ENCODE results near the gene RPL15.
"Not testable (repeated sequence)": the region's sequence is repeated elsewhere in the genome, so short reads cannot be mapped to it uniquely, and the experiment has no call there.

Gene RPL15

DNA sequence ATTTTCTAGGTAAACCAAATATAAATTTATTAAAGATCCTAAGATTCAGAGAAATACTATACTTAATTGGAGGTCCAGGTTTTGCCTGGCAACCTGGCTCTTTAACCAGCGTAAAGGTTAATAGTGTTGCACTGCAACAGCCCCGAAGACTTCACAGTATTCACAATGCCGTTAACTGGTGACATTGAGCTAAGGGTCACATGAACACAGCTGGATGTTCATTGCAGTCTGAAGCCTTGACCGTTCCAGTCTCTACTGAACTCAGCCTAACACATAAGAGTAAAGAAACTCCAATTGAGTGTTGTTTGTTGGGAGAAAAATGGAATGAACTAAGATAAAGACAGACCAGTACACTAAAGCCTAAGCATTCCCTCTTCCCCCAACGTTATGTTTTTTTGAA, 27.0 kb upstream of the RPL15 start:
- no peak for DNase-seq (ENCODE audit: low read depth)

DNA sequence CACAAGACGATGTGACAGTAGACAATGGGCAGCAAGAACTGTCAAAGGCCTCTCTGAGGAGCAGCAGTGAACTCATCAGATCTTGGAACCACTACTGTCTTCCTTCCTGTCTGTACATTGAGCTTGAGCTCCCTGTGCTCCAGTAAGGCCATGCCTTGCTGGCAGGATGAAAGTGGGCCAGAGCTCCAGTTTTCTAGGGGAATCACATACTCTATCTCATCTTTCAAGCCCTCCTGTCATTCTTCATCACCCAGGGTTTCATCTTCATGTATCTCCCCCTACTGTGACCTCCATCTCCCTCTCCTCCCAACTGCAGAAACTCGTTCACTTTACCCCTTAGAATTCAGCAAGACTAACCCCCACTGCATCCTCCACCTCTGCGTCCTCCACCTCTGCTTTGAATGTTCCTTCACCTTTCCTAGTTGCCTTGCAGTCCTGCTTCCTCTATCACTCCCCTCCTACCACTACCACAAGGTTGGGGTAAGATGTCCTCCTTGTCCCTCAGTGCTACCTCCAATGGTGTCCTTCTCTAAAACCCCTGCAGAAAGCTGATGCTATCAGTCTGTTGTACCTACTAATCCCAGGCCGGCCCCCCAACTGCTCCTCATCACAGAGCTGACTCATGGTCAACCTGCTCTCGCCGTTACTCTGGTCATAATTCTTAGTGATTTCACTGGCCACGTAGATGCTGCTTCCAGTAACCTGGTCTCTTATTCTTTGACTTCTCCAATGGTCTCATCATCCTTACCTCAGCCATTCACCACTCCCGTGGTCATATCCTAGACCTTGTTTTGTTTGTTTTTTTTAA, 22.5 kb upstream of the RPL15 start:
- DNase-seq (ENCODE audit: low read depth) = no peak

DNA sequence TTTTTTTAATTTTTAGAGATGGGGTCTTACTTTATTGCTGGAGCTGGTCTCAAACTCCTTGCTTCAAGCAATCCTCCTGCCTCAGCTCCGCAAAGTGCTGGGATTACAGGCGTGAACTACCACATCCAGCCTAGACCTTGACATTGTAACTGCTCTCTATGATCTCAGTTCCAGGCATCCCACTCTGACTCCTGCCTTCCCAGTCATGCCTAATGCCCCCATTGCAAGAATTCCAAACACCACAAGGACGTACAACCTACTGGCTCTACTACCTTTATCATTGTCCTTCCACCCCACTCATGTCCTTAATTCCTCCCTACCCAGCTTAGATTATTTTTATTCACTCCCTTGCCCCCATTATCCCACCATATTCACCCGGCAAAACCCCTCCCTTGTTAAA, 21.8 kb upstream of the RPL15 start:
- no peak for DNase-seq (ENCODE audit: low read depth)

DNA sequence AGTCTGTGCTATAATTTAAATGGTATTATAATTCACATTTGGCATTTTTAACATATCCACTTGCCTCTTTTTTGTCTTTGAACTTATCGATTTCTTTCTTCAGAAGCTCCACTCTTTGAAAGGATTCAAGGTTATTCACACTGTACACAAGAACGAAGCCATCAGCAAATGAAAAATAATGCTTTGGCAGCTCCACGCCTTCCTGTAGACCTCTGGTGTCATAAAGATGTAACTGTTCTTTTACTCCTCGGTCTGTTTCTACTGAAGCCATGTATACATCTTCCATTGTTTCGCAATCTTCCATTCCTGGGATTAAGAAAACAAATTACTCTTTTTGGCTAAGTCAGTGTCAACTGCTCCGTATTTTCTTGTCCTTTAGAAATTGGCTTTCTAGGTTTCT, 16.2 kb upstream of the RPL15 start:
- no peak for DNase-seq (ENCODE audit: low read depth)

DNA sequence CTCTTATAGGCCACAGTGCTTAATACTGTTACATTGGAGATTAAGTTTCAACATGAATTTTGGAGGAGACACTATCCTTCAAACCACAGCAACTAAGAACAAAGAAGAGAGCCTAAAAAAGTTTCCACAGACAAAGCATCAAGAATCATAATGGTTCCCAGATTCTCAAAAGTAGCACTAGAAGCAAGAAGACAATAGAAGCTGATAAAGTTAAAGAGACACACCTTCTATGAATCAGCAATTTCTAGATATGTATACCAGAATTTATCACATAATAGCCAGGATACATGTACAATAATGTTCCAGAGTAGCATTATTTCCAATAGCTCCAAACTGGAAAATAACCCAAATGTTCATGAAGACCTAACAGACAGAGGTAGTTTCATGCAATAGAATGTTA, 12.4 kb upstream of the RPL15 start:
- no peak for DNase-seq (ENCODE audit: low read depth)

DNA sequence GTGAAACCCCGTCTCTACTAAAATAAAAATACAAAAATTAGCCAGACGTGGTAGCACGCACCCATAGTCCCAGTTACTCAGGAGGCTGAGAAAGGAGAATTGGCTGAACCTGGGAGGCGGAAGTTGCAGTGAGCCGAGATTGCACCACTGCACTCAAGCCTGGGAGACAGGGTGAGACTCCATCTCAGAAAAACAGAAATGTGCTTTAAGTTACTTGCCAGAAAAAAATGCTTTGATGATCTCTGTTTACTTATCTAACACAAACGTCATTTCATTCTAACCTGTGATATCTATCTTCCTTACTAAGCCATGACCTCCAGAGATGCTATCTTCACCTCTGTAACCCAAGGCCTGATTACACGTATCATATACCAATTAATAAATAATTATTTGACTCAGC, 7.6 kb upstream of the RPL15 start:
- no peak for DNase-seq (ENCODE audit: low read depth)

DNA sequence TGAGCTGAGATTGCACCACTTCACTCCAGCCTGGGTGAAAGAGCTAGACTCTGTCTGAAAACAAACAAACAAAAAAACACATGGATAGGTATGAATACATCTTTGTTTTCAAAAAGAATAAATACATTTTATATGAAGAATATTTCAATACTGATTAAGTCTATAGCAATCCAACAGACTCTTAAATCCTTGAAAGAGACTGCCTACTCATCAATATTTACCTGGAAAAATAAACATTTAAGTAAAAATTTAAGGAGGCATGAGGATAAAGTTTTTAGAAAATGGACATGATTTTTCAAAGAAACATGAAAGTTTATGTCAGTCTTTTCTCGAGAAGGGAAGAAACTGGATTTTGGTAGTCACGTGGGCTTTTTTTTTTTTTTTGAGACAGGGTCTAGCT, 5.5 kb upstream of the RPL15 start:
- DNase-seq (ENCODE audit: low read depth) = no peak

DNA sequence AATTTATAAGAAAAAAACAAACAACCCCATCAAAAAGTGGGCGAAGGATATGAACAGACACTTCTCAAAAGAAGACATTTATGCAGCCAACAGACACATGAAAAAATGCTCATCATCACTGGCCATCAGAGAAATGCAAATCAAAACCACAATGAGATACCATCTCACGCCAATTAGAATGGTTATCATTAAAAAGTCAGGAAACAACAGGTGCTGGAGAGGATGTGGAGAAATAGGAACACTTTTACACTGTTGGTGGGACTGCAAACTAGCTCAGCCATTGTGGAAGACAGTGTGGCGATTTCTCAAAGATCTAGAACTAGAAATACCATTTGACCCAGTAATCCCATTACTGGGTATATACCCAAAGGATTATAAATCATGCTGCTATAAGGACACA, 4.6 kb upstream of the RPL15 start:
- DNase-seq (ENCODE audit: low read depth) = not testable (repeated sequence)

DNA sequence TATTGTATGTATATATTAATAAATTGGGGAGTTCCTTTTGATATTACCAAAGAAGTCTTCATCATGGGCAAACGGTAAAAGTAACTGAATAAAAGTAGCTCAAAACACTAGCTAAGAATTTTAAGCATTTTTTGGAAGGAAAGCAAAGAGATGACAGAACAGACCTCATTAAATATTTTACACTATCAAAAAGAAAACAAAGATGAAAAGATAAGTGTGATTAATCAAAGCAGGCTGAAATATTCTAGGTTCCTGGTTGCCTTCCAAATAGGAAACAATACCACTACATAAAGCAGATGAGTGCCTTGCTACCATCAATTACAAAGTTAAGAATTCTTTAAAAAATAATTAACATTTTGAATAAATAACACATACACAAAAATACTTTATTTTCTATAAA, 3.8 kb upstream of the RPL15 start:
- no peak for DNase-seq (ENCODE audit: low read depth)

DNA sequence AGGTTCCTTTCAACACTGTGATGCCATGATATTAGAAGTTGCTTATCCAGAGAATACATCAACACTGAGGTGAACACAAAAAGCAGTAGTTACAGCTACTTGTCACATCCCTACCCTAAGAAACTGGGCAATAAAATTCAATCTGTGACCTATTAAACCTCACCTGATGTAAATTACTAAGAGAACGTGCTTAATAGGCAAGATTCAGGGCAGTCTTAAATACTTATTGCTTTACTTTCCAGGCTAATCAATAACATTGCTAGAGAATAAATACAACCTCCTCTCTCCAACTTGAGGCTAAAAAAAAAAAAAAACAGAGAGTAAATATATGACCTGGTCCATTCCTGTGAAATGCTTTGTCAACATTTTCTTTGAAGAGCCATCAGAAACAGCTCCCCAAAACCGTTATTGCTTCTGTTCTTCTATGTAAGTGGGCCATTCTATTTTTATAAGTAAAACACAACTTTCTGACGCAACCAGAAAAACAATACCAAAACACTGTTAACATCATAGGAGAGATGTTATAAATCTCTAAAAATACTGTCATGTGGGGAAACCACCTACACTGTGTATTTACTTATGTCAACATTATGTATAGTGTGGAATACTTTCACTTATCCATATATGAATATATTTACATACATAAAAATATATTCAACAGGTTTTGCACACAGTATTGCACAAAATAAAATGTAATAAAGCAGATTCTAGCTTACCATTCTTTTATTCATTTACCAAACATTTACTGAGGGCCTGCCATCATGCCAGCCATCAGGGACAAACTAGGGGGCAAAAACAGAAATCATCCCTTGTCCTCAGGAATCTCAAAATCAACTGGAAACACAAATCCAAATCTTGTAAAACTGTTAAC, 2.8 kb upstream of the RPL15 start:
- no peak for DNase-seq (ENCODE audit: low read depth)

DNA sequence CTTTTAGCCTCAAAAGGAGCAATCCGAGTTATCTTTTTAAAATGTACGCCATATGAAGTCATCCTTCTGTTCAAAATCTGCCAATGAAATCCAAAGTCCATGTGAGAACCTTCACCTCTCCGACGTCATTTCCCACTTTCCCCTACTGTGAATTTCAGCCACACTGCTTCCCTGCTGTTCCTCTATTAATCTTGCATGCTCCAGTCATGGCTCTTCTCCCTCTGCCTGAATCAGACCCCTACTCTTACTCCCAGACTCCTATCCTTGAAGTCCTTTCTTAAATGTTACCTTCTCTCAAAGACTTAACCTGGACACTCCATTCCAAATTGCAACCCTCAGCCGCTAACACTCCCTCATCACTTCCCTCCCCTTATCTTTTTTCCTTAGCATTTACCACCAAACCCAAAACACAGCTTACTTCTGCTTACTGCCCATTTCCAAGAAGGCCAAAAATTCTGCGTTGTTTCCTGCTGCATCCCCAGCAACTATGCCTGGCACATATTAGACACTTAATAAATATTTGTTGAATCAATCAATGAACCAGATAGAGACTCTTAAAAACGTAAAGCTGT, 1.3 kb upstream of the RPL15 start:
- DNase-seq (ENCODE audit: low read depth) = no peak

DNA sequence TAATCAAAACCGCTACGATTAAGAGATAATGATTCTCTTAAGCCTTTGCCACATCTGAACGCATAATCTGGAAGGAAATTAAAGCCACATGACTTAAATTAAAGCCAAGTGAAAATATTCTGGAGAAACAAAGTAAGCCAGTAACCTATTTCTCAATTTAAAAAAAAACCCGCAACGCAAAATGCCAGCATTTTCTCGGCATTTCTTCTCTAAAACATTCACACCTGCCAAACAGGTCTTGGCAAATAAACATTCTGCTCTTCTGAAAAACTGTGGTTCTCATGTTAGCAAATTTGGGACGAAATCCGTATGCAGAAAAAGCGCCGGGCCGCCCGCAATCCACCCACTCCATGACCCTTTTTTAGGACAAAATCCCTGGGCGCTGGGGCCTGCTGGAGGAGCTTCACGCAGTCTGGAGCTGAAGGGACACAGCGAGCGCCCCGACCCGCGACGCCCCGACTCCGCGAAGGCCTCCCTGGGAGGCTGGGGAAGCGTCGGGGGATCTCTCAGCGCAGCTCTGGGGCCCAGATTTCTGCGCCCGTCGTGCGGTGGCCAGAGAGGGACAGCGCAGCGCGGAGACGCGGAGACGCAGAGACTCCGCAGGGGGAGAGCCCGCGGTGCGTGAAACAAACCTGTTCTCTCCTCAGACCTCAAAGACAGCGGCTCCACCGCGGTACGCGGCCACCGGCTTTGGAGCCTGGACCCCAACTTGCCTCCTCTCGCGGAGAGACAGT, 613 bp upstream of the RPL15 start:
- DNase-seq (ENCODE audit: low read depth) = no peak

DNA sequence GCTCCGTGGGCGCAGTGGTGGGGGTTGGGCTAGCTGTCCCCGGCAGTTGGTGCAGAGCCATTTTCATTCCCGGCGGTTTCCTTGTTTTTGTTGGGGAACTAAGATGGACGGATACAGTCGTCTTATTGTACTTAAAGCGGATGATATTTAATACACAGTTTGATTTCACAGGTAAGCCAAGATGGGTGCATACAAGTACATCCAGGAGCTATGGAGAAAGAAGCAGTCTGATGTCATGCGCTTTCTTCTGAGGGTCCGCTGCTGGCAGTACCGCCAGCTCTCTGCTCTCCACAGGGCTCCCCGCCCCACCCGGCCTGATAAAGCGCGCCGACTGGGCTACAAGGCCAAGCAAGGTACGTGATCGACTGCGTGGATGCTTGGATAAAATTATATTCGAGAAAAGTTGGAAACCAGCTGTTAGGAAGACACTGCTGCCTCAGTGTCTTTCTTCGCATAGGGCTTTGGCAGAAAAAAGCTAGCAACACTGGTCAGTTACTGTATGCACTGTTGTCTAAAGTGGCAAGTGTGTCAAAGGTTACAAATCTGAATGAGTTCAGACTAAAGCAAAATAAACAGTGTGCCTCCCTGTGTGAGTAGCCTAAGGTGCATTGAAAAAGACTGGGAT, 859 bp downstream of the RPL15 start:
- not testable (repeated sequence) for DNase-seq (ENCODE audit: low read depth)

DNA sequence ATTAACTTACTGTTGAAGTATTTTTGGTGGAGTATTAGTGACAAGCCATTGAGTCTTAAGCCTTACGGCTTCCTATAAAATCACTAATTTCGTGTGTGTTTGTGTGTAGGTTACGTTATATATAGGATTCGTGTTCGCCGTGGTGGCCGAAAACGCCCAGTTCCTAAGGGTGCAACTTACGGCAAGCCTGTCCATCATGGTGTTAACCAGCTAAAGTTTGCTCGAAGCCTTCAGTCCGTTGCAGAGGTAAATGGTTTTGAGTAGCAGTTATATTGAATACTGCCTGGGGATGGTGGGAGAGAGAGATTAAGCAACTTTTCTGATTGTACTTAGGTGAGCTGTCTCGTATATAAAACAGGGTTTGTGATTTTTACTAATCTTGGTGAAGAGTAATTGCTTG, 1.4 kb downstream of the RPL15 start:
- DNase-seq (ENCODE audit: low read depth) = not testable (repeated sequence)

DNA sequence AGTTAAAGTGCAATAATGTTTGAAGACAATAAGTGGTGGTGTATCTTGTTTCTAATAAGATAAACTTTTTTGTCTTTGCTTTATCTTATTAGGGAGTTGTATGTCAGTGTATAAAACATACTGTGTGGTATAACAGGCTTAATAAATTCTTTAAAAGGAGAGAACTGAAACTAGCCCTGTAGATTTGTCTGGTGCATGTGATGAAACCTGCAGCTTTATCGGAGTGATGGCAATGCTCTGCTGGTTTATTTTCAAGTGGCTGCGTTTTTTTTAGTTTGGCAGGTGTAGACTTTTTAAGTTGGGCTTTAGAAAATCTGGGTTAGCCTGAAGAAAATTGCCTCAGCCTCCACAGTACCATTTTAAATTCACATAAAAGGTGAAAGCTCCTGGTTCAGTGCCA, 2.7 kb downstream of the RPL15 start:
- no peak for DNase-seq (ENCODE audit: low read depth)

DNA sequence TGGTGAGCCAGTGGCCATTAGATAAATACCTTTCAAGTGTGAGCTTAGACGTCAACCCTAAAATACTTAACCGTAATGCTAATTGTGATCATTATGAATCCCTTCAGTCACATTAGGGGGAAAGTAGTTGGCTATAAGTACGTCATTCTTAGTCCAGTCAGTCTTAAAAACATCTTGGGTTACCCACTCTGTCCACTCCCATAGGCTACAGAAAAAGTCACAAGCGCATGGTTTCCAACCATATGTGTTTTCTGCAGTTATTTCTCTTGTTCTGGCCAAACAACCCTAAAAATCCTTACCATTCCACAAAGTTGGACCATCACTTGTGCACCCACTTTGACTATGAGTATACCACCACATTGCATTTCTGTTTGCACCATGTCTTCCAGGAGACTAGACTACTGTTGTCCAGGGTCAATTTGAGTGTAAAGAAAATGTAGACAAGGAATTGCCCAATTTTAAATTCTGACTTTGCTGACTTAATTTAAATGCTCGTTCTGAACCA, 3.3 kb downstream of the RPL15 start:
- DNase-seq (ENCODE audit: low read depth) = no peak

DNA sequence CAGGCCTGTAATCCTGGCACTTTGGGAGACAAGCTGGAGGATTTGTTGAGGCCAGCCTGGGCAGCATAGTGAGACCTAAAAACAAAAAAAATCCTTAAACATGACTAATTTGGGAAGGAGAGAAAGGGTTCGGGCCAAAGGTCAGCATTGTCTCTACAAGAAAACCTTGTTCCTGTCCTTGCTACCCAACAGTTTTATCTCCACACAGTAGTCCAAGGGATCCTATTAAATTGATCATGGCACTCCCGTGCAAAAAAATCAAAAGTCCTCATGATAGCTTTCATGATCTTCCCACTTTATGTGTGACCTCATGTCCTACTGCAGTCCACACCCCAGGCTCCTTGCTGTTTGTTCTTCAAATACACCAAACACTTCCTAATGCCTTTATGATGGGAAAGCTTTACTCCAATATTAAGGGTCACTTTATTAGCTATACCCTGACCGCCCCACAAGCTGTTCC, 4.2 kb downstream of the RPL15 start:
- DNase-seq (ENCODE audit: low read depth) = no peak

DNA sequence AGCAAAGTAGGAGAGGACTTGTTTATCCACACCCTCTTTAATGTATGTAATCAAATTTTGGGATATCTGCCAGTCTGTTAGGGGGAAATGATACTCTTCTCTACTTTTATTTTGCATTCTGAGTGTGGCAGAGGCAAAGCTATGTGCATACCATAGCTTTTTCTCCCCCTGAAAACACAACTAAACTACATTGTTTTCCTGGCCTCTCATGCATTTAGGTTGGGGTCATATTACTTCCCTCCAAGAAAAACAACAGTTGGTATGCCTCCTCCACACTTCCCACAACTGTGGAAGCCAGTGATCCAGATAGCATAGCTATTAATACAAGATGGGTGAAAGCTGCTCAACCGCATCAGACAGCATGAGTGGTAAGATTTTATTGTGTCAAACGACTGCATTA, 6.9 kb downstream of the RPL15 start:
- no peak for DNase-seq (ENCODE audit: low read depth)

DNA sequence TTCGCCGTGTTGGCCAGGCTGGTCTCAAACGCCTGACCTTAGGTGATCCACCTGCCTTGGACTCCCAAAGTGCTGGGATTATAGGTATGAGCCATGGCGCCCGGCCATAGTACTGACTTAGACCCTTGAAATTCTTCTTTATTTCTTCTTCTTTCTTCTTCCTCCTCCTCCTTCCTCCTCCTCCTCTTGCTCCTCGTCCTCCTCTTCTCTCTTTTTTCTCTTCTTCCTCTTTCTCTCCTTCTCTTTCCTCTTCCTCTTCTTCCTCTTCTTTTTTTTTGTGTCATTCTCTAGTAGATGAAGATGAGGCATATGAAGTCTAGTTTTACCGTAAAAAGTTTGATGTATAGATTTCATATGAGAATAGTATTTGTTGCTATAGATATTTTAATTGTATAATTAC, 9.3 kb downstream of the RPL15 start:
- DNase-seq (ENCODE audit: low read depth) = no peak

DNA sequence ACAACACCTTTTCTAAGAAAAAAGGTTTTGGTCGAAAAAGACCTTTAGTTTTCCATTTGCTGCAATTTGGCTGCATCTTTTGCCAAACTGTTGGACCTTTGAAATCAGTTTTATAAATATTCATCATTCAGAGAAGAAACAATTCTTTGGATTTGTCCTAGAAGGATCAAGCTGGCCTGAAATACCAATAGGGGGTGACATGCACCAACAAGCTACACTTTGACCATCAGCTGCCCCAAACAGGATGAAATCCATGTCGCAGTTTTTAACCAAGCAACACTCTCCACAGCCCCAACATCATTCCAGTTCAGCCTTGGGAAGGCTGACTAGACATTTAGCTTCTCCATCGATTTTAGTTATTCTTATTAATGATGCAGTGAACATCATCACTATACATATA, 9.8 kb downstream of the RPL15 start:
- DNase-seq (ENCODE audit: low read depth) = no peak

DNA sequence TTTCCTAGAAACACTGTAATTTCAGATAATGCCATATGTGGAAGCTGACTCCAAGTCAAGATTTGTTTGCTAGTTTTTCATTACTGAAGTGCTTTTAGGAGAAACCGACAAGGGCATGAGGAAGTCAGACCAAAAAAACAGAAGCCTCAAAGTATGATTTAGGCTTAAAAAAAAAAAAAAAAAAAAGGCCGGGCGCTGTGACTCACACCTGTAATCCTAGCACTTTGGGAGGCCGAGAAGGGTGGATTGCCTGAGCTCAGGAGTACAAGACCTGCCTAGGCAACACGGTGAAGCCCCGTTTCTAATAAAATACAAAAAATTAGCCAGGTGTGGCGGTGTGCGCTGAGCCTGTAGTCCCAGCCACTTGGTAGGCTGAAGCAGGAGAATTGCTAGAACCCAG, 11.6 kb downstream of the RPL15 start:
- no peak for DNase-seq (ENCODE audit: low read depth)

DNA sequence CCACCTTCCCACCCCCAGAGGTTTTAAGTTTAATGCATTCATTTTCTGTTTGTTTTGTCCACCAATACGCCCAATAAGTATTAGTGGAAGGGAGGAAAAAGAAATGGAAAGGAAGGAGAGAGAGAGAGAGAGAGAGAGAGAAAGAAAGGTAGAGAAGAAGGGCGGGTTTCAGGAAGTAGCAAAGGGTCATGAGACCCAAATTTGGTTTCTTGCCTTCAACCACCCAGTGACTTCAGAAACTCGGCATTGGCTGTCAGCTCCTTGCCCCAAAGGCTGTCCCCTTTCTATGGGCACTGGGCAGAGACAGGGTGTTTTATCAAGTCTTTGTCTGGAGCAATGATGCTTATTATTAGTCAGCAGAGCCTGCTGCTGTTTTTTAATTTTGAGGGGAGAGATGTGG, 14.7 kb downstream of the RPL15 start:
- DNase-seq (ENCODE audit: low read depth) = no peak
